ENCODE results near the gene PRDX5. TPM values are rescaled to one million over a fixed set of nuclear protein-coding genes. Genes with fewer than 3 reads are reported as not detected.

PRDX5 gene
- total RNA-seq: 93.0 TPM

- peak; percentile 96 for DNase-seq
These were observed at the start of gene PRDX5 for GRCh38 chr11:64317961-64318765. PRDX5 (plus strand) TSS chr11:64318121; CDS start chr11:64318216, 95 bp downstream.

DNA sequence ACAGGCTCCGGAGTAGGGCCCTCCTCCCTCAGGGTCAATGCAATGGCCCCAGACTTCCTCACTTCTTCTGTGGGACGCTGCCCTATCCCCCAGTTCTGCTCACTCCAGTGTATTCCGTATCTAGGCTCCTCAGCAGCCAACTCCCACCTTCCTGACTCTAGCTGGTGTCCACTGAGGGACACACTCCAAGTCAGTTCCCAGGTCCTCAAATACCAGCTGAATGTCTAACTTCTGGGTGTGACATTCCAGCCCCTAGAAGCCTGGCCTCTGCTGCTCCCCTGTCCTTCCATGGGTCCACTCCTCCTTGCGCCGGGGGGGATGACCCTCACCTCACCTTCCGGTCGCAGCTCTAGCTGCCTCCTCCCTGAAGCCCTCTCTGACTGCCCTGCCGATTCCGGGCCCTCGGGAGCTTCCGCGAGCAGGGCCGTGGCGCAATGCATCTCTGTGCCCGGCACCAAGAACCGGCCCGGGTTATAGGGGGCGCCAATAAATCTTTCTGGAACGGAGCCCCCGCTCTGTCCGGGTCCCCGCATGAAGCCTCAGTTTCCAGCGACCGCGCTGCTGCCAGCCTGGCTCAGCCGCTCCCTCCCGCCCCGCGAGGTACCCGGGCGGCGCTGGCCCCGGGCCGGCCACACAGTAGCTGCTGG is 48.9 kb upstream of the PRDX5 start:
- no peak for DNase-seq

GRCh38 chr11:64269540-64270220 is 48.2 kb upstream of the PRDX5 start:
- DNase-seq: peak; percentile 99

- DNase-seq: no peak
These were observed 42.7 kb upstream of the PRDX5 start for GRCh38 chr11:64275031-64275800.

DNA sequence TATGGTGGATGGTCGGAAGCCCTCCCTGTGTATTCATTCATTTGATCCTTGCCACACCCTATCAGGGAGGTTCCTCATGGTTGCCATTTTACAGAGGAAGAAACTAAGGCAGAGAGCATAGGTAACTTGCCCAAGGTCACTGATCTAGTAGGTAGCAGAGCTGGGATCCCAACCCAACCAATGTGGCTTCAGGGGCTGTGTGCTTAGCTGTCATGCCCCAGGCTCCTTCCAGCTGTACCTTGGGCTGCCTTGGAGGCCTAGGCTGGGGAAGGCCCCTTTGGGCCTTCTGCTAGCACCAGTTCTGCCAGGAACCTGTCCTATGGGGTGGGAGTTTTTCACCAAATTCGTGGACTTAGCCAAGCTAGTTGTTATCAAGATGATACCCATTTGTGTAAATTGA is 42.1 kb upstream of the PRDX5 start:
- DNase-seq: no peak

DNA sequence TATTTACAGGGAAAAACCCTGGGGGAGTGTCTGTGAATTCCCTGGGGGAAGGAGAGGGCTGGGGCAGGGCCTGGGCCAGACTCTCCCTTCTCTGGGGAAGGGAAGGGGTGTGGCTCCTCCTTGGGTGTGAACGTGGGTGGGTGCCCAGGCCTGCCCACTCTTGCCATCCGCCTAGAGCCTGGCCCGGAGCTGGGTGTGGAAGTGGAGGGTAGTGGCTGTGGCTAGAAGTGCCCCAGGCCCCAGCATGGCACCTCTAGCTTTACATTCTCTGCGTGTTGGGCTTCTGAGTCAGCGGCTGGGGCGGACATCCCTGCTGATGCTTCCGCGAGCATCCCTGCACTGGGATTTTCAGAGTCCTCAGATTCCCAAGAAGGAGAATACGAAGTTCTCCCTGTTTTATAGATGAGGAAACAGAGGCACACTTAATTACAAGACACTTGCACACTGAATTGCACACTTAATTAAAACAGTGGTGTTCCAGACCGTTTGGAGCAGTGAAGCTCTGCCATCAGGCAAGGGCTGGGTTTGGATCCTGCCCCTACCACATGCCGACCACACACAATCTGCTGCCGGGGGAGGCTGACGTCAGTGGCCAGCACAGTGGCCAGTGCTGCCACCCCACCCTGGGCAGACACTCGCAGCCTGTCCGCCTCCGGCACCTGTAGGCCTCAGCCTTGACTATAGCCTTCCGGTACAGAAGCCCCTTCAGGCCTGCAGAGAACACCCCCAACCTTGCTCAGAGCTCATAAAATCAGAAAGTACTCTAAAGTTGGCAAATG is 41.1 kb upstream of the PRDX5 start:
- no peak for DNase-seq

GRCh38 chr11:64278576-64279190 is 39.2 kb upstream of the PRDX5 start:
- no peak for DNase-seq

DNA sequence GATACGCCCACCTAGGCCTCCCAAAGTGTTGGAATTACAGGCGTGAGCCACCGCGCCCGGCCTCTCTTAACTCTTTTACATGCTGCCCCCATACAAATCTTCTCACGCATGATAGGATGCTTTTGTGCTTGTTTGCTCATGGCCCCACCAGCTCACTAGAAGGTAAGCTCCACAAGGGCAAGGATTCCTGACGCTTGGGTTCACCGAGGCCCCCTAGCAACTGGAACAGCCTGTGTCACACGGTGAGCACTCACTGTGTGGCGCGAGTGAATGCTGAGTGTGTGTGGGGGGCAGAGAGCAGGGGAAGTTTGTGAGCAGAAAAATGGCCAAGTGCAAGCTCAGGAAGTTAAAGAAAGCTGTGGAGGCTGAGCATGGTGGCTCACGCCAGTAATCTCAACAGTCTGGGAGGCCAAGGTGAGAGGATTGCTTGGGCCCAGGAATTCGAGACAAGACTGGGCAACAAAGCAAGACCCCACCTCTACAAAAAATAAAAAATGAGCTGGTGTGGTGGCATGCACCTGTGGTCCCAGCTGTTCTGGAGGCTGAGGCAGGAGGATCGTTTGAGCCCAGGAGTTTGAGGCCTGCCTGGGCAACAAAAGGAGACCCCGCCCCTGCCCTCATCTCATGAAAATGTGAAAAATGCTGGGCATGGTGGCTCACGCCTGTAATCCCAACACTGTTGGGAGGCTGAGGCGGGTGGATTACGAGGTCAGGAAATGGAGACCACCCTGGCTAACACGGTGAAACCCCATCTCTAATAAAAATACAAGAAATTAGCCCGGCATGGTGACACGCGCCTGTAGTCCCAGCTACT is 35.8 kb upstream of the PRDX5 start:
- no peak for DNase-seq

GRCh38 chr11:64283092-64283491 is 34.8 kb upstream of the PRDX5 start:
- no peak for DNase-seq

DNA sequence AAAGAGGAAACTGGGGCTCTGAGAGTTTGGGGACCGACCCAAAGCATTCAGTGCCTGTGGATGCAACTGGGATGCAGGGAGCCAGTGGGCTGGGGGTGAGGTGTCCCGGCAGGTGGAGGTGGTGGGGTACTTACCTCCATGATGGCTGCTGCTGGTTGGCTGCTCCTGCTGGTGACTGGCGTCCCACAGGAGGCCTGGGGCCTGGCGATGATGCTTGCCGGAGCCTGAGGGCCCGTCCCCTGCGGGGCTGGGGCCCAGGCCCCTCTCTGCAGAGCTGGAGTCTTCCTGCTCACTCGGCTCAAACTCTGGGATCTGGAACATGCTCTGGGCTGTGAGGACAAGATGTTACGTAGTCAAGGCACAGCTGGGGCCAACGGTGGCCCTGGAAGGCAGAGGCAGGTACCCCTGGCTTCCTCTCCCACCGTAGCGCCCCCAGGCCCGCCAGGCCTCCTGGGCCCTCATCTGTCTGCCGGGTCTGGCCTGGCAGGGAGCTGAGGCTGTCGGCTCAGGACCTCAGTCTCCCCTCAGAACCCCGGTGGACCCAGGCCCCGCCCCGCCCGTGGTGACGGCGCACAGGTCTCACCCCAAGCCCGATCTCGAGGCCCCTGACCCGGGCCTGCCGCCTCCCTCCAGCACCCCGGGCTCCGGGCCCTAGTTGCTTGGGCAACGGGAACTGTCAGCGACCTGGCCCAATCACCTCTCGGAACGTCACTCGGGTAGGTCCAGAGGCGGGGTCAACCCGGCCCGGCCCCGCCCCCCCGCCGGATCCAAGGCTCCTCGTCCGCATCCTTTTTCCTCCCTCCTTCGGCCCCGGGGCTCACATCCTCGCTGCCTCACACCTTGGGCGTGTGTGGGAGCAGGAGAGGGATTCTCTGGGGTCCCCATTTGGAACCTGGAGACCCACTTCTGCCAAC is 33.6 kb upstream of the PRDX5 start, which contains the start of gene BAD:
Gene BAD, minus strand, starts transcription at position 618 of the 914 bp plus-strand sequence. Its CDS starts 297 bp downstream, at position 321.
- DNase-seq: peak; percentile 96

DNA sequence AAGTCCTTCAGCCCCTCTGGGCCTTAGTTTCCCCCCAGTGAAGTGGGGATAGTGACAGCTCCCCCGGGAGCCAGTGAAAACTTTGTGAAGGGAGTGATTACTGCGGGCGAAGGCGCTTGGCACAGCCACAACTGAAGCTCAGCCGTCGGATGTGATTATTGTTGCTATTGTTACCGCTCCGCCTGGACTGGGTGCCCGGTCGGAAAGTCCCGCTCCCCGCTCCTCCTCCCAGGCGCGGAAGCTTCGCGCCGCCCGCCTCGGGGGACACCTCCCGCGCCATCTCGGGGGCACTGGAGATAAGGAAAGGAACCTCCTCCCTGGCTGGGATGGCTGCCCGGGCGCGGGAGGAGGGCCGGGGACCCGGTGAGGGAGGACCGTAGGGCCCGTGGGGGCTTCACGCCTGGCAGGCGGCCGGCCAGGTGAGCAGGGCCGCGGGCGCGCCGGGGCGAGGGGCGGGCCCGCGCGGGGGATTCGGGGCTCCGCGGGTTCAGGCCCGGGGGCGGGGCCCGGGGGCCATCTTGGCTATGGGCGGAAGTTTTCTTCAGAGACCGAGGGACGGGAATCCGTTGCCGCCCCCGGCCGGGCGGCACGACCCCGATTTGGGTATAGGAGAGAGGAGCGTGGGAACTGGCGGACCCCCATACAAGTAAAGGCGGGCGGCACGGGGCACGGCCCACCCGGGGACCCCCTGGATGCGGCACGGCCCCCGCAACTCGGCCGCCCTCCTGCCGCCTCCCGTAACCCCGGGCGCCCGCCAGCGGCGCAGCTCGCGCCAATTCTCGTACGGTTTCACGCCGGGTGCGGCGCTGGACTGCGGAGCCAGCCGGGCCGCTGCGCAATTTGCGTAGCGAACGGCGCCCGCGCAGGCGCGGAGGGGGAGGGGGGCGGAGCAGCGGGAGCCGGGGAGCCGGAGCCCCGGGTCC is 32.7 kb upstream of the PRDX5 start, which contains the start of gene GPR137:
Gene GPR137, plus strand, starts transcription at position 887 of the 923 bp plus-strand sequence. CDS start 677 bp downstream, outside the sequence.
- DNase-seq: peak; percentile 91

DNA sequence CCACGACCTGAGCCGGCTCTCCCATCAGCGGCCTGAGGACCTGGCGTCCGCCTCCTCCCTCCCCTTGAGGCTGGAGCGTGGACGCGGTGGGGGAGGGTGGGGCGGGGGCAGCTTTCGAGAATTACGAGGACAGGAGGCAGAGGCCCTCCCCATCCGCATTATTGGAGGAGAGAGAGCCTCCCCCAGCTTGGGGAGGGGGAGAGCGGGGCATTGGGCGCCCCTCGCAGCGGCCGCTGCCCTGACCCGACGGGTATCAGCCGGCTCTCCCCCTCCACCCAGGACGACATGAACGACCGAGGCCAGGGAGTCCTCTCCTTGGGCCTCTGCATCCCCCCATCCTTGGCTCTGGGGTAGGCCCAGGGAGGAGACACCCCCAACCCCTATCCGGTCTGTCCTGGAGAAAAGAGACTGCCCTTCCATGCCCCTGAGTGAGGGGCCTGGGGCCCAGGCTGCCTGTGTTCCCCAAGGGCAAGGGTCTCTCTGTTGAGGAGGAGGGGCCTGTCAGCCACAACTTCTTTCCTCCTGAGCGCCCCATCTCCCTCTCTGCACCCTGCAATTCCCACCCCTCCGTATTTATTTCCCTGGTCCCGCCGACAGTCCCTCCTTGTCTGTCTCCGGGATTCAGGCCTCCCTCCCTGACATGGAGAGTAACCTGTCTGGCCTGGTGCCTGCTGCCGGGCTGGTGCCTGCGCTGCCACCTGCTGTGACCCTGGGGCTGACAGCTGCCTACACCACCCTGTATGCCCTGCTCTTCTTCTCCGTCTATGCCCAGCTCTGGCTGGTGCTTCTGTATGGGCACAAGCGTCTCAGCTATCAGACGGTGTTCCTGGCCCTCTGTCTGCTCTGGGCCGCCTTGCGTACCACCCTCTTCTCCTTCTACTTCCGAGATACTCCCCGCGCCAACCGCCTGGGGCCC is 31.8 kb upstream of the PRDX5 start:
- no peak for DNase-seq

DNA sequence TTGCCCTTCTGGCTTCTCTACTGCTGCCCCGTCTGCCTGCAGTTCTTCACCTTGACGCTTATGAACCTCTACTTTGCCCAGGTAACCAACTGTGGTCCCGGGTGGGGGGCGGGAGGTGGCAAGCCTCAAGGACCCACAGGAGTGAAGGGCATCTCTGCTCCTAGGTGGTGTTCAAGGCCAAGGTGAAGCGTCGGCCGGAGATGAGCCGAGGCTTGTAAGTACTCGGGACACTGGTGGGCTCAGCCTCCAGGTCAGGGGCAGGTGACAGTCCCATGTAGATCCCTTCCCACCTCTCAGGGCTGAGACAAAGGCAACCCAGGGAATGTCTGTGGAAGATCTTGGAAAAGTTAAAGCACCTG is 31.1 kb upstream of the PRDX5 start:
- no peak for DNase-seq

DNA sequence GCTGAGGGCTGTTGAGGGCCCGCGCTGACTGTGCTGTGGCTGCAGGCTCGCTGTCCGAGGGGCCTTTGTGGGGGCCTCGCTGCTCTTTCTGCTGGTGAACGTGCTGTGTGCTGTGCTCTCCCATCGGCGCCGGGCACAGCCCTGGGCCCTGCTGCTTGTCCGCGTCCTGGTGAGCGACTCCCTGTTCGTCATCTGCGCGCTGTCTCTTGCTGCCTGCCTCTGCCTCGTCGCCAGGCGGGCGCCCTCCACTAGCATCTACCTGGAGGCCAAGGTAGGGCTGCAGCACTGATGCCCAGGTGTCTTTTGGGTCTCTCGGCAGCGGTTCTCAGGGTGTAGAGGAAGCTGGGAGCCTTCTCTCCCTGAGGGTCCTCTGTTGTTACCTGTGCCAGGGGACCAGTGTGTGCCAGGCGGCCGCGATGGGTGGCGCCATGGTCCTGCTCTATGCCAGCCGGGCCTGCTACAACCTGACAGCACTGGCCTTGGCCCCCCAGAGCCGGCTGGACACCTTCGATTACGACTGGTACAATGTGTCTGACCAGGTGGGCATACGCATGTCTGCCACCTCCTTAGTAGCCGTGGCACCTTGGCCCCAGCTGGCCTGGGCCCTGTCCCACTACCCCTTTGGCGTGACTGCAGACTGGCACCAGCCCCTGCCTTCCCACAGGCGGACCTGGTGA is 30.1 kb upstream of the PRDX5 start:
- DNase-seq: no peak

DNA sequence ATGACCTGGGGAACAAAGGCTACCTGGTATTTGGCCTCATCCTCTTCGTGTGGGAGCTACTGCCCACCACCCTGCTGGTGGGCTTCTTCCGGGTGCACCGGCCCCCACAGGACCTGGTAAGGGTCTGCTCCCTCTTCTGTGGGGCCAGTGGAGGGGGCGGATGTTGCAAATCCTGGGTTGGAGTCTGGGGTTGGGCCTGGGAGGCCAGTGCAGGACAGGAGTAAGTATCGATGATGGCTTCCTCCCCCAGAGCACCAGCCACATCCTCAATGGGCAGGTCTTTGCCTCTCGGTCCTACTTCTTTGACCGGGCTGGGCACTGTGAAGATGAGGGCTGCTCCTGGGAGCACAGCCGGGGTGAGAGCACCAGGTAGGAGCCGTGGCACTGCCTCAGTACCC is 29.6 kb upstream of the PRDX5 start:
- no peak for DNase-seq

DNA sequence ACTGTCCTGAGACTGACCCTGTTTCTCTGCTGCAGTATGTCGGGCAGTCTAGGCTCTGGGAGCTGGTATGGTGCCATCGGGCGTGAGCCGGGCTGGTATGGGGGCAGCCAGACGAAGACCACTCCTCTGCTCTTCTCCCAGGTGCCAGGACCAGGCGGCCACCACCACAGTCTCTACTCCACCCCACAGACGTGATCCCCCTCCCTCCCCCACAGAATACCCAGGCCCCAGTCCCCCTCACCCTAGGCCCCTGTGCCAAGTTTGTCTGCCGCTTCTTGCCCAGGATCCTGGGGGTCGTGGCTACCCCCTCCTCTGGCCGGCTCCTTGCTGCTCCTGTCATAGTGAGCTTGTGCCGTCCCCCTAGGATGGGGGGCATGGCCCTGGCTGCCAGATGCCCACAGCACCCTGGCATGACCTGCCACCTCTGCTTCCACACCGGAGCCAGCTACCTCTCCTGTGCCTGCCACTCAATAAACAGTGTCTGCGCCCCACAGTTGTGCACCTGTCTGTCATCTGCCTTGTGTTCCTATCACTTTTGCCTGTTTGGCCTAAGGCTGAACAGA is 28.8 kb upstream of the PRDX5 start:
- no peak for DNase-seq
